IMR-90 (cell line): Measurements from ENCODE around the gene DEGS2. TPM values are rescaled to one million over a fixed set of nuclear protein-coding genes. Genes with fewer than 3 reads are reported as not detected.

ENCODE experiments used
- CTCF ChIP-seq: conservative IDR thresholded peaks from 2 replicates; pipeline ENCODE4 v1.5.1; 2012; ENCODE audit warnings: mild to moderate bottlenecking, low read depth, low read length, improper control_type of control experiment
- NFE2L2 ChIP-seq: fragments of 150-350 bp; IDR thresholded peaks from 2 replicates; pipeline ENCODE4 v1.6.1; 2016; ENCODE audit warnings: low read depth, mild to moderate bottlenecking, low read length
- polyA plus RNA-seq, 3 experiments: library from polyadenylated mRNA; depleted of rRNA; stranded (reverse); fragments of >200 nt; gene quantifications; 2 replicates each; pipeline ENCODE4 v1.2.3, GENCODE V29; 2012; ENCODE audit warnings: low replicate concordance in 1 of 3
- total RNA-seq: library from RNA; depleted of rRNA; stranded (reverse); fragments of >200 nt; gene quantifications from 2 replicates; pipeline ENCODE4 v1.2.3, GENCODE V29; 2012

The DEGS2 gene
- total and polyA plus RNA-seq, 2 of the 4 experiments (the other 2 are of a cell fraction), result not detected

GRCh38 chr14:100108840-100109593 is 50.4 kb downstream of the DEGS2 start (continued):
- TF ChIP-seq CTCF (no peak), NFE2L2 (no peak)
